ENCODE data around the gene PIAS1.
"Not testable (repeated sequence)": the region's sequence is repeated elsewhere in the genome, so short reads cannot be mapped to it uniquely, and the experiment has no call there.

Gene PIAS1

DNA sequence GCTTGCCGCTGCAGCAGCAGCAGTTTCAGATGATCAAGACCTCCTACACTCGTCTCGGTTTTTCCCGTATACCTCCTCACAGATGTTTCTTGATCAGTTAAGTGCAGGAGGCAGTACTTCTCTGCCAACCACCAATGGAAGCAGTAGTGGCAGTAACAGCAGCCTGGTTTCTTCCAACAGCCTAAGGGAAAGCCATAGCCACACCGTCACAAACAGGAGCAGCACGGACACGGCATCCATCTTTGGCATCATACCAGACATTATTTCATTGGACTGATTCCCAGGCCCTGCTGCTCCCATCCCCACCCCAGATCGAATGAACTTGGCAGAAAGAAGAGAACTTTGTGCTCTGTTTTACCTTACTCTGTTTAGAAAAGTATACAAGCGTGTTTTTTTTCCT lies 133.4 kb downstream of the PIAS1 start:
- DNase-seq: no peak

DNA sequence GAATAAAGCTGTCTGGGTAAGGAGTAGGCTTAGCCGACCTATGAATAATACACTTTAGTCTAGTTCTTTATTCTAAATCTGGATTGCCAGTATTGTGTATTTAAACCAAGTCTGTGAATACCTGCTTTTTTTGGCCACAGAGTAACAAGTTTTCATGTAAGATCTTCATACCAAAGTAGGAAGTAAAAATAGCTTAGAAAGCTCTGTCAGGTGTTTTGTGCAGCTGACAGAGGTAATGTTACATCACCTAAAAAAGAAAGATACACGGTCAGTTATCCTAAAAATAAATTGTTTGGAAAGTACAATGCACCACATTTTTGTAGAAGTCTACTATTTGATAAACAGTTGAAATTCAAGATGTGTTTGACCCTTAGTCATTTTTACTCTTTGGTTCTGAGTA lies 134.5 kb downstream of the PIAS1 start:
- no peak for DNase-seq

- no peak for DNase-seq
Observed at GRCh38 chr15:68190048-68190447, 135.9 kb downstream of the PIAS1 start.

DNA sequence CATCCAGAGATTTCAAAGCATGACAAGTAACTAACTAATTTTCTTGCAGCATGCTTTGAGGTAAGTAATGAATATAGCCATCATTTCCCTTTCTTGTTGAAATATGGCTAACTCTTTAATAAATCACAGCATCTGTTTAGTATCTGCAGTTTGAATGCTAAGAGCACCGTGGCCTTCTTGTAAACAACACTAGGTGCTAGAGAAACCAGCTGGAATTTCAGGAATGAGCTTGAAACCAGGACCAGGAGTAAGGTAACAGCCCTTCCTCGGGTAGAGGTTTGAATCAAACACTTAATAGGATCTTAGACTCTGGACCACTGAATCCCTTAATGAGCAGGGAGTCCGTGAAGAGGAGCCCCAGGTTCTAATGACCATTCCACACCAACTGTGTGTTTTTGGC lies 137.4 kb downstream of the PIAS1 start:
- no peak for DNase-seq

GRCh38 chr15:68192117-68192516 lies 138.0 kb downstream of the PIAS1 start:
- DNase-seq: no peak

DNA sequence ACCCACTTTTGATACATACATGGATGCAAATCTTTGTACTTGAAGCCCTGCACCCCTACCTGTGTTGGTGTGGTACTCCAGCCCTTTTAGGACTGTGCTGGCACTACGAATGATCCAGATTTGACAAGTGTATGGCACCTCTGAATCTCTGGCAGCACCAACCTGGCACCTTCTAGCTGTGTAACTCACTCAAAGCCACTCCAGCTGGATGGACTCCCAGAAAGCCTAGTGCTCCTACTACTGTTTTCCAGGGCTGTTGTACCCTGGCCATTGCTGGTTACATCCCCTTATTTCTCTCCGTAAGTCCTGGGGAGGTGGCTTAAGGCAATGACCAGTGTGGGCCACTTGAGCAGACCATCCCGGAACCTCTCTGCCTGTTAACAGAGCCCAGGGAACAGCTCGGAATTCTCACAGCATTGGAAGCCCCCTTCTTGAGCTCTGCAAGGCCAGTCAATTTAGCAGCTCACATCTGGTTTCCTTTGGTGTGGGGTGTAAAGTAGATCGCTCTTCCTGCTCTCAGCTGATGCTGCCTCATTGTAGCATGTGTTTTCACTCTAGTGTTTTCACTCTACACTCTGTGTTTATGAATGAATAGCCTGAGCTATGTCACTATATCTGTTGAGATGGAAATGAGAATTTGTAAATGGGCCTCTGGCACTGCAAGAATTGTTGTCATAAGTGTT lies 138.8 kb downstream of the PIAS1 start:
- DNase-seq: no peak

GRCh38 chr15:68195336-68196112 lies 141.4 kb downstream of the PIAS1 start:
- no peak for DNase-seq

- no peak for DNase-seq
Observed at GRCh38 chr15:68196445-68197169, 142.5 kb downstream of the PIAS1 start.

GRCh38 chr15:68197170-68197492 lies 143.0 kb downstream of the PIAS1 start:
- no peak for DNase-seq

DNA sequence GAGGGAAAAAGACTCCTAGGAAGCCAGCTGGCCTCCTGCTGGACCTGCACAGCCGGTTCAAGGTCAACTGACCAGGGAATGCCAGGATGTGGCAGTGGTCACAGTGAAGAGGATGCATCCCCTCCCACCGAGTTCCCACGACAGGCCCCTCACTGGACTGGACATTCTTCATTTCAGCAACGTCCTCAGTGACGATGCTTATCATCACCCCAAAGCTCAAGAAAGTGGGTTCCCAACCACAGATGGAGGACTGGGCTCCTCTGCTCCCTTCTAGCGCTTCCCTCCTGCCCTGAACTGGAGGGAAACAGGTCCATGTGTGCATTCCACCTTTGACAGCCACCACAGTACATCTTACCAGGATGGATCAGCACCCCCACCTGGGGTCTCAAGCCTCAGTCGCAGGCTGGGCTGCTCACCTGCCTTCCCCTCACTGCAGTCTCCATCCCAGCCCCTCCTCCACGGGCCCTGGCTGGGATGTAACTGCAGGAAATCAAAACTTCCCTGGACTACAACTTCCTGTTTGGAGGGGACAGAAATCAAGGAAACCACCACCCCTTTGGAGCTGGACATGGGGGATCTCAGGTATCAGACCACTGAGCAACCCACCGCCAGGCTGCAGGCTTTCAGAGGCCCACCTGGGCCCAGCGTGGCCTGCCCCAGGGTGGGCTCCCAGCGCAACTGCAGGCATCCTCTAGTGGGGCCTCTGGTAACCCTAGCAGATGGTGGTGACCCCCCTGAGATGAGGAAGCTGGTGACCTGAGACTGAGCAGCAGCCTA lies 143.7 kb downstream of the PIAS1 start:
- no peak for DNase-seq

DNA sequence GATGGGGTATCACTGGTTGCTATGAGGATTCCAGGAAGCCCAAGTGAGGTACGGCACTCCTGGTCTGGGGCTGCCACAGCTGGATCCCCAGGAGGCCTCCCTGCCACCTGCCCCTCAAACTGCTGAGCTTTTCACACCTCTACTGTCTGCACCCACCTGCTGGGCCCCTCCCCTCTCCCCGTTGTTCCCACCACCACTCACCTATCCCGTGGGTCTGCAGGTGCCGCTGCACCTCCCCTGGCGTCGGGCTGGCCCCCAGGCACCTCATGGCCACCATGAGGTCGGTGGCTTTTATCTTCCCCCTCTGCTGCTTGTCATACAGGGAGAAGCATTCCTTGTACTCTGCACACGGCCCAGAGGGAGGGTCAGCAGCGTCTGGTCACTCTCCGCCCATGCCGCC lies 145.2 kb downstream of the PIAS1 start:
- no peak for DNase-seq

DNA sequence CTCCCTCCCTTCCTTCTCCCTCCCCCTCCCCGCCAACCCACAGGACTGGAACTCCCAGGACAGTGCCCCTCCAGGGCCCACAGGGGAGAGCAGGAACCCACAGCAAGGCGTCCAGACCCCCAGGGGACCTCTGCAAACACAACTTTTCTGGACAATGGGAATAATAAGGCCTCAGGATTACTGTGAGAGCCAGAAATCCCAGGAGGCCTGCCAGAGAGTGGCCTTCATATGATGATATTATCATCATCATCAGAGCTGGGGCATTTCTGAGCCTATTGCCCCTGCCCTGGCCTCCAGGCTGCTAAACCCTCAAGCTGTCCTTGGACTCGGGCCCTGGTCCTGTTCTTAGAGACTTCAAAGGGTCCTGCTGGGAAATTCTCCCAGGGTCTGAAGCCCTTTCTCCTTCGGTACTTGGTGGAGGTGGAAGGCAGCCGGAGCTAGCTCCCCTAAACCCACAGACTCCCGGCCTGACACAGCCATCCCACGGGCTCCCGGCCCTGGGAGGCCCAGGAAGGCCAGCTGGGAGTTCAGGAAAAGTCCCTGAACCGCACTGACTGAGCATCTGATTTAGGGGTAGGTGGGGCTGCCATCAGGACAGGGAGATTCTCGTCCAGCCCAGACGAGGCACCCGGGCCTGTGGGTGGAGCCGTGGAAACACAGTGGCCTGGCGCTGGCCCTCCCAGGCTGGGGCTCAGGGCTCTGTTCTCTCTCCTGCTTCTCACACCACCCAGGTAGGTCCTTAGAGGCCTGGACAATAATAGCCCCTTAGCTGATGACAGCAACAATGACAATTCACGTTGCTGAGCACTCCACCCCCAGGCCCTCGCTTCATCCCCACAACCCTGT lies 146.1 kb downstream of the PIAS1 start:
- DNase-seq: no peak

DNA sequence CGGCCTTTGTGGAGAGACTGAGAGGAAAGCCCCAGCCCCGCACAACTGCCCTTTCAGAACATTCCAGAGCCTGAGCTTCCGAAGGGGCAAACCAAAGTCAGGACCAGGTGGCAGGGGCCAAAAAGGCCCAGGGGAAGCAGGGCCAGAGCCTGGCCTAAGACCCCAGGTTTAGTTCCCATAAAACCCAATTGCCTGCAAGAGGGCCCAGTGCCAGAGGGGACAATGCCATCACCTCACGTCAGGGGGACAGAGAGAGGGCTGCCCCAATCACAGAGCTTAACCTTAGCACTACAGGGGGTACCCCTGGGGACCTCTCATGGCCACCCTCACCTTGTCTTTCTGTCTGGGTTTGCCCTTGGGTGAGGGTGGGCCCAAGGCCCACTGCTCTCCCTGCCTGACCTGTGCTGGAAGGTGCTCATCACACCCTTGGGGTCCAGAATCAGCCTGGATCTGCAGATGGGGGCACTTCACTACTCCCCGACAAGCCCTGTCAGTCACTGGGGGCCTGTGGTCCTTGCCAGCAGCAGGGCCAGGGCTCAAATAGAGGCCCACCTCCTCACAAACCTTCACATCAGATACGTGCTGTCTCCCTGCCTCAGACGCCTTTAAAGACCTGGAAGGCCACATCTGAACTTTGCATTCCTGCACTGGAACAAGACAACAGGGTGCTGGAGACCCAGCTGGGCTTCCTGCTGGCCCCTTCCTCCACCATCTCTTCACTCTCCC lies 147.2 kb downstream of the PIAS1 start:
- no peak for DNase-seq

DNA sequence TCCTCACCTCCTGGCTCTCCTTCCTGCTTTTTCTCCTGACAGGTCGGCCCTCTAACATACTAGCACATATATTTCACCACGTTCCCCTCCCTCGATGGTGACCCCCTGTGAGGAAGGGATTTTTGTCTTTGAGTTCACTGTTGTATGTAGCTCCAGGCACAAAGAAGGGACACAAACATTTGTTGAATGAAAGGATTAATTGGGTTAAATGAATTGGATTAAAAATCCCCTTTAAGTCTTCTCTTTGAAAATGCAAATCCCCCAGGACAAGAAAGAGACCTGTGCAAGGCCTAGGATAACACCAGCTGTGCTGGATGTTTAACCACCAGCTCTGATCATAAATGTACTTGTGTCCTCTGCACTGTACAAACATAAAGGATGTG lies 147.8 kb downstream of the PIAS1 start:
- no peak for DNase-seq

DNA sequence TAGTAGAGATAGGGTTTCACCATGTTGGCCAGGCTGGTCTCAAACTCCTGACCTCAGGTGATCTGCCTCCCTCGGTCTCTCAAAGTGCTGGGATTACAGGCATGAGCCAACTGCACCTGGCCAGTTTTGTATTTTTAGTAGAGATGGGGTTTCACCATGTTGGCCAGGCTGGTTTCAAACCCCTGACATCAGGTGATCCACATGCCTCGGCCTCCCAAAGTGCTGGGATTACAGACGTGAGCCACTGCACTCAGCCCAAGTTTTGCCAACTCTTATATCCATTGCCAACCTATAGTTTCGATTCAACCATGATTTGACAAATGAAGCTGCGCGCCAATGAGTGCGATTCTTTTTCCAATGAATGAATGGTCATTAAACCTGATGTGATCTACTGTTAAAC lies 148.9 kb downstream of the PIAS1 start:
- not testable (repeated sequence) for DNase-seq

GRCh38 chr15:68203486-68203885 lies 149.4 kb downstream of the PIAS1 start:
- DNase-seq: no peak

- no peak for DNase-seq
Observed at GRCh38 chr15:68203956-68204355, 149.8 kb downstream of the PIAS1 start.

DNA sequence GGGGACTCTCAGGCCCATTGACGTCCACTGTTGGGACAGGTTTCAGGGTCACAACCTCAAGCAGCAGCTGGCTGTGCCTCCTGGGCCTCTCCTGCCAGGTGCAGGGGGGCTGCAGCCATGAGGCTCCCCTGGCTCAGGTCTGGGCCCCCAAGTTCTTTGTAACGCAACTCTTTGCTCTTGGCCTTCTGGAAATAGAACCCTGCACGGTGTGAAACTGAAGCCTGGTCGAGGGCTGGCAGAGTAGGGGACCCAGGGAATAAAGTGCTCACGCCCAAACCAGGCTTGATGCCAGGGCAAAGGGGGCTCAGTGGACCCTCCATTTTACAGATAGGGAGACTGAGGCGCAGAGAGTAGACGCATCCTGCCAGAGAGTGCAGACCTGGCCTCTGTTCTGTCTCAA lies 150.2 kb downstream of the PIAS1 start:
- DNase-seq: no peak

DNA sequence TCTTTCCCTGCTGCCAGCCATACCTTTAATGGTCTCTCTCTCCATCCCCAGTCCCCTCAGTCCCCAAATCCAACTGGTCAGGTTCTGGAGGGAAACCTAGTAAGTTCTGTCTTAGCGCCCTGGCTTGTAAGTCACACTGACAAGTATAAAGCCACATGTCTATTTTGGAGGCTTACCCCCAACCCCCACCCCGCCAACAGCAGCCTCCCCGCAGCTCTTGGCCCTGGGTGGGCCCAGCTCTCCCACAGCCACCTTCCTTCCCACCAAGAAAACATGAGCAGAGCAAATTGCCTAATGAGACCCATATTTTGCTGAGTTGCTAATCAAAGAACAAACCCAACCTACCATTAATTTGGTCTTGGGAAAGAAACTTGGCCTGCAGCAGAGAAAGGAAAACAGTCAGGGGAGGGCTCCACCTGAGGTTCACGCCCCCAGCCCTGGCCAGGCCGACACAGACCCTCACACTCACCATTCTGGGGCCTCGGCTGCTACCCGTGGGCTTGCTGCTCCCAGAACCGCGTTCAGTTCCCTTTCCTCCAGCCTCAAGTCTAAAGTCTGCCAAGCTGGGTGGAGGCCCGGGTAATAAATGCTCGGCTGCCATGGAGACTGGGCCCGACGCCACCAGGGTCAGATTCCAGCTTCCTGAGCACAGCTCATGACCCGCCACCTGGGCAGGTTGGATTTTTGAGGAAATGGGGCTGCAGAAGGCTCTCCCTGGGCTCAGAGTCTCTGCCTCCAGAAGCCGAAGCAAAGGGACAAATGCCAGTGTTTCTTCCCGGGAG lies 150.9 kb downstream of the PIAS1 start, which contains the start of gene CALML4:
CALML4 (minus strand) TSS at position 557 of the 782 bp plus-strand sequence; CDS start at position 472, 85 bp downstream.
- DNase-seq: no peak

DNA sequence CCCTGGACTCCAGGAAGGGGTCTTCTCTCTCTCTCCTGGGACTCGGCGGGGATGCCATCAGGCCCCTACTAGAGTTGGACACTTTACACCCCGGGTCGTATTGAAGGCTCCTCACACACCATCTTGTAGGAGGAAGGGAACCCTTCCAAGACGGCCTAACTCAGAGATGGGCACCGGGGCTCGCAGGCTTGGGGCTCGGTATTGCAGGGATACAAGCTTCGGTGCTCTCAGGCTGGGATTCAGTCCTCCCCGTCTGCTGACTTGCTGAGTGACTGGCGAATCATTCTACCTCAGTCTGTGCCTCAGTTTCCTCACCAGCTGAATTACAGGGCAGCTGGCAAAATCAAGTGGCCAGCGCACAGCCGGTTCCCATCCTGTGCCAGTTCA lies 151.4 kb downstream of the PIAS1 start:
- DNase-seq: no peak

All from NCI-H345 (cell line).